ENCODE data around the gene CNTNAP4. TPM values are rescaled to one million over a fixed set of nuclear protein-coding genes. Genes with fewer than 3 reads are reported as not detected.

The CNTNAP4 gene
- total RNA-seq, 4 donors from 2014 or later = 0.51 to 1.5 (median 0.82) TPM; not detected in 1

DNA sequence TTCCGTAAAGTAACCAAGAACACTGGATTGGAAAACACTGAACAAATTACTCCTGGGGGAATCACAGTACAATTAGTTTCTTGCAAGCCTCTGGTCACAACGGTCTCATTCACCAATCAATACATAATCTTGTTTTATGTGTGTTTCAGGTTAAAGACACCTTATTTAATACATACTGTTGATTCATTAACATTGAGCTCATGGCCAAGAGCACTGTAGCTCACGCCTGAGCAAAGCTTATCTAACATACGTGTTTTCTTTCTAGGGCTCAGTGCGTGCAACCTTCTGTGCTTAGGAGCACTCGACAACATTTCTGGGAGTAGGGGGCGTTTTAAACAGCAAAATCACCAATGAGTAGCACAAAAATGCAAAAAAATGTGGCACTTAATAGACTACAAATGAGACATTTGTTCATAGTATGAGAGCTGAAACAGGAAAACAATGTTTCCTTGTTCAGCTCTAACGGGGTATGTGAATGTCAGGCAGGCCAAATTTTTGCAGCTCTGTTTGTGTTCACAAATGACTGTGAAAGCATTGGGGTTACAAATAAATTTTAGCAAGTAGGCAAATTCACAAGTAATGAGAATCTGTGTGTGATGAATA, 206.2 kb downstream of the CNTNAP4 start:
- TF ChIP-seq, protein P1, sequence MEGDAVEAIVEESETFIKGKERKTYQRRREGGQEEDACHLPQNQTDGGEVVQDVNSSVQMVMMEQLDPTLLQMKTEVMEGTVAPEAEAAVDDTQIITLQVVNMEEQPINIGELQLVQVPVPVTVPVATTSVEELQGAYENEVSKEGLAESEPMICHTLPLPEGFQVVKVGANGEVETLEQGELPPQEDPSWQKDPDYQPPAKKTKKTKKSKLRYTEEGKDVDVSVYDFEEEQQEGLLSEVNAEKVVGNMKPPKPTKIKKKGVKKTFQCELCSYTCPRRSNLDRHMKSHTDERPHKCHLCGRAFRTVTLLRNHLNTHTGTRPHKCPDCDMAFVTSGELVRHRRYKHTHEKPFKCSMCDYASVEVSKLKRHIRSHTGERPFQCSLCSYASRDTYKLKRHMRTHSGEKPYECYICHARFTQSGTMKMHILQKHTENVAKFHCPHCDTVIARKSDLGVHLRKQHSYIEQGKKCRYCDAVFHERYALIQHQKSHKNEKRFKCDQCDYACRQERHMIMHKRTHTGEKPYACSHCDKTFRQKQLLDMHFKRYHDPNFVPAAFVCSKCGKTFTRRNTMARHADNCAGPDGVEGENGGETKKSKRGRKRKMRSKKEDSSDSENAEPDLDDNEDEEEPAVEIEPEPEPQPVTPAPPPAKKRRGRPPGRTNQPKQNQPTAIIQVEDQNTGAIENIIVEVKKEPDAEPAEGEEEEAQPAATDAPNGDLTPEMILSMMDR (IDR thresholded peaks at IDR 0.05; ENCODE audit: low read depth) = no peak

- TF ChIP-seq, protein P1 (IDR thresholded peaks at IDR 0.05; ENCODE audit: low read depth) = no peak
These were observed 206.8 kb downstream of the CNTNAP4 start for GRCh38 chr16:76484020-76484419.

DNA sequence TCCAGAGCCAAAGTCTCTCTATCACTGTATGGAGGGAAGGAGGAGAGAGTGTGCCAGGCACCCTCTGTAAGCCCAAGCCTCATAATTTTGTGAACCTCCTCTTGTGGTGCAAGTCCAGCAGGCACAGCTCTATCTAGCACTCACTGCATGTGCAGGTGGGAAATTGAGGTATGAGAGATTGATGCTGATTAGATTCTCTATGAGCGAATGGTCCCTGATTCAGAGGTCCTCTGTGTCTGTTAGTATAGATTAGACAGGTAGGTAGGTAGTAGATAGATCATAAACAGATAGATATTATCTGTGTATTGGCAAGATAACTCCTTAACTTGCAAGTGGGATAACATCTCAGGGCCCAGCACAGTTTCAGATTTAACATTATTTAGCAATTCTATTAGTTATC, 209.5 kb downstream of the CNTNAP4 start:
- TF ChIP-seq, protein P1 (IDR thresholded peaks at IDR 0.05; ENCODE audit: low read depth) = no peak

GRCh38 chr16:76487411-76488064, 210.3 kb downstream of the CNTNAP4 start:
- TF ChIP-seq, protein P1 (IDR thresholded peaks at IDR 0.05; ENCODE audit: low read depth) = no peak

- TF ChIP-seq, protein P1 (IDR thresholded peaks at IDR 0.05; ENCODE audit: low read depth) = no peak
These were observed 210.8 kb downstream of the CNTNAP4 start for GRCh38 chr16:76488065-76488417.

- TF ChIP-seq, protein P1 (IDR thresholded peaks at IDR 0.05; ENCODE audit: low read depth) = no peak
These were observed 212.9 kb downstream of the CNTNAP4 start for GRCh38 chr16:76490036-76490639.

- TF ChIP-seq, protein P1 (IDR thresholded peaks at IDR 0.05; ENCODE audit: low read depth) = no peak
These were observed 222.8 kb downstream of the CNTNAP4 start for GRCh38 chr16:76500006-76500405.
